Activated CD8-positive, alpha-beta T cell treated with anti-CD3 and anti-CD28 coated beads for 36 hours (primary cell): Measurements from ENCODE around the gene YEATS2. TPM values are rescaled to one million over a fixed set of nuclear protein-coding genes. Genes with fewer than 3 reads are reported as not detected.
"Not testable (repeated sequence)": the region's sequence is repeated elsewhere in the genome, so short reads cannot be mapped to it uniquely, and the experiment has no call there.

Experiments
- ATAC-seq: fragments of 200-7000 bp; cut with Tn5 transposase; one replicate; pipeline ENCODE4 v1.10.0; 2021; ENCODE audit warnings: mild to moderate bottlenecking, moderate library complexity
- CTCF ChIA-PET: fragments of 350-600 bp; sonication (Branson Sonifier 250); formaldehyde crosslinking; loops from one replicate; lab custom pipeline; 2021; ENCODE audit warnings: antibody characterized with exemption; lab: Charles Lee
- POLR2A ChIA-PET: fragments of 350-600 bp; sonication (Branson Sonifier 250); formaldehyde crosslinking; loops from one replicate; lab custom pipeline; 2021; ENCODE audit warnings: antibody characterized with exemption; lab: Charles Lee
- DNase-seq: peaks from one replicate; pipeline ENCODE4 v3.0.0-alpha.2; 2020
- H3K27ac Mint-ChIP-seq: one replicate; pipeline ENCODE4 v1.8.0; 2021; ENCODE audit warnings: mild to moderate bottlenecking, mixed read lengths
- H3K27me3 Mint-ChIP-seq: one replicate; pipeline ENCODE4 v1.8.0; 2021; ENCODE audit warnings: mixed read lengths
- H3K36me3 Mint-ChIP-seq: one replicate; pipeline ENCODE4 v1.8.0; 2021; ENCODE audit warnings: low read depth, mixed read lengths
- H3K4me1 Mint-ChIP-seq: one replicate; pipeline ENCODE4 v1.8.0; 2021; ENCODE audit warnings: low read depth, mixed read lengths
- H3K4me3 Mint-ChIP-seq: one replicate; pipeline ENCODE4 v1.8.0; 2021; ENCODE audit warnings: mild to moderate bottlenecking, moderate library complexity, mixed read lengths
- H3K9me3 Mint-ChIP-seq: one replicate; pipeline ENCODE4 v1.8.0; 2021; ENCODE audit warnings: mixed read lengths
- CTCF ChIP-seq: fragments of 200-600 bp; IDR thresholded peaks from one replicate; pipeline ENCODE4 v1.8.0; 2022; ENCODE audit warnings: antibody characterized with exemption, mild to moderate bottlenecking
- intact Hi-C: fragments of 100-400 bp; cut with micrococcal nuclease; formaldehyde crosslinking; loops from one replicate; pipeline ENCODE4 v1.10.0; 2022
- total RNA-seq, 2 experiments: library from RNA; stranded (reverse); gene quantifications; one replicate each; pipeline ENCODE4 v1.2.3, GENCODE V29; 2021

YEATS2 gene
- total RNA-seq, 2 experiments from 2014 or later: 65.0 to 67.7 TPM

DNA sequence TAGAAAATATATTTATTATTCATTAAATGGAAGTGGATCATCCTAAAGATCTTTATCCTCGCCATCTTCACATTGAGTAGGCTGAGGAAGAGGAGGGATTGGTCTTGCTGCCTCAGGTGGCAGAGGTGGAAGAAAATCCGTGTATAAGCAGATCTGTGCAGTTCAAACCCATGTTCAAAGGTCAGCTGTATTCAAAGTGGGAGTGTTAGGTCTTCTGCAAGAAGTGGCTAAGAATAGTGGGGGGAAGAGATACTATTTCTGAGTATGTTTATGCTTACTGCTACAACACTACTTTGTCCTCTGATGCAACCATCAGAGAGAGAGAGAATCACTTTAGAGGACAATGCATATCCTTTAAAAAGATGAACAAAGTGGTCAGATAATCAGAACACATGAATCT, 39.5 kb downstream of the YEATS2 start:
- POLR2A ChIA-PET: no interaction called here
- TF ChIP-seq CTCF: no peak
- DNase-seq: no peak
- Mint-ChIP-seq H3K4me3 (no peak overlapping the region), H3K27me3 (no peaks in the 10 kb centered on the region), H3K27ac (no peak overlapping the region), H3K36me3 (peaks cover 65% of the 10 kb centered on the region), H3K9me3 (no peaks in the 10 kb centered on the region), H3K4me1 (no peaks in the 10 kb centered on the region)
- no peak for ATAC-seq
- intact Hi-C loops: no loop called here
- CTCF ChIA-PET: no interaction called here

DNA sequence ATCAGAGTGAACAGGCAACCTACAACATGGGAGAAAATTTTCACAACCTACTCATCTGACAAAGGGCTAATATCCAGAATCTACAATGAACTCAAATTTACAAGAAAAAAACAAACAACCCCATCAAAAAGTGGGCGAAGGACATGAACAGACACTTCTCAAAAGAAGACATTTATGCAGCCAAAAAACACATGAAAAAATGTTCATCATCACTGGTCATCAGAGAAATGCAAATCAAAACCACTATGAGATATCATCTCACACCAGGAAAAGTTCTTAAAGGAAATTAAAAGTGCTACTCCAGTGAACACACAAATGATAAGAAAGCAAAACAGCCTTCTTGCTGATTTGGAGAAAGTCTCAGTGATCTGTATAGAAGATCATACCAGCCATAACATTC, 42.6 kb downstream of the YEATS2 start:
- H3K27ac Mint-ChIP-seq, H3K9me3 Mint-ChIP-seq, H3K4me3 Mint-ChIP-seq, H3K4me1 Mint-ChIP-seq, intact Hi-C loops, CTCF ChIA-PET, POLR2A ChIA-PET, DNase-seq, ATAC-seq, H3K27me3 Mint-ChIP-seq: not testable (repeated sequence)
- peaks cover 56% of the 10 kb centered on the region for H3K36me3 Mint-ChIP-seq

DNA sequence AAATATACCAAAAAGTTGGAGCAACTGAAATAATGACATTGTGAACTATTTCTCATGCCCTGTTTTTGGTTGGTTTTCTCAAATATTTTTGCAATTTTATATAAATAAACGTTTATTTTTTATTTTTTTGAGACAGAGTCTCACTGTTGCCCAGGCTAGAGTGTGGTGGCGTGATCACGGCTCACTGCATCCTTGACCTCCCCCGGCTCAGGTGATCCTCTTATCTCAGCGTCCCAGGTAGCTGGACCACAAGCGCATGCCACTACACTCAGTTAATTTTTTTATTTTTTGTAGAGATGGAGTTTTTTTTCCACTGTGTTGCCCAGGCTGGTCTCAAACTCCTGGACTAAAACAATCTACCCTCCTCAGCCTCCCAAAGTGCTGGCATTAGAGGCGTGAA, 45.6 kb downstream of the YEATS2 start:
- CTCF ChIA-PET: no interaction called here
- H3K9me3 Mint-ChIP-seq: no peaks in the 10 kb centered on the region
- H3K4me3 Mint-ChIP-seq: no peak overlapping the region
- DNase-seq (no peak), ATAC-seq (no peak)
- peaks cover 48% of the 10 kb centered on the region for H3K36me3 Mint-ChIP-seq
- no peaks in the 10 kb centered on the region for H3K4me1 Mint-ChIP-seq
- POLR2A ChIA-PET: no interaction called here
- intact Hi-C loops: no loop called here
- TF ChIP-seq CTCF: no peak
- H3K27me3 Mint-ChIP-seq: no peaks in the 10 kb centered on the region
- no peak overlapping the region for H3K27ac Mint-ChIP-seq

GRCh38 chr3:183745300-183746098, 47.9 kb downstream of the YEATS2 start:
- intact Hi-C loops: no loop called here
- ChIA-PET CTCF (no interaction called here), POLR2A (no interaction called here)
- H3K27ac Mint-ChIP-seq: no peak overlapping the region
- ATAC-seq (no peak), DNase-seq (no peak)
- no peaks in the 10 kb centered on the region for H3K4me1 Mint-ChIP-seq
- H3K4me3 Mint-ChIP-seq: no peak overlapping the region
- peaks cover 55% of the 10 kb centered on the region for H3K36me3 Mint-ChIP-seq
- no peaks in the 10 kb centered on the region for H3K9me3 Mint-ChIP-seq
- TF ChIP-seq CTCF: no peak
- no peaks in the 10 kb centered on the region for H3K27me3 Mint-ChIP-seq

GRCh38 chr3:183754052-183754451, 56.5 kb downstream of the YEATS2 start:
- DNase-seq (no peak), ATAC-seq (no peak)
- no peaks in the 10 kb centered on the region for H3K4me1 Mint-ChIP-seq
- CTCF ChIA-PET: interaction anchor here (1.6 kb wide), 1 partner anchor 12 kb away, joined by 11 read pairs; no protein-coding TSS in a partner anchor
- no peaks in the 10 kb centered on the region for H3K27me3 Mint-ChIP-seq
- H3K36me3 Mint-ChIP-seq: peaks cover 55% of the 10 kb centered on the region
- TF ChIP-seq CTCF: no peak
- intact Hi-C loops: no loop called here
- no peak overlapping the region for H3K27ac Mint-ChIP-seq
- POLR2A ChIA-PET: interaction anchor here (0.8 kb wide), 1 partner anchor 176 kb away, joined by 3 read pairs; no protein-coding TSS in a partner anchor
- no peaks in the 10 kb centered on the region for H3K9me3 Mint-ChIP-seq
- no peak overlapping the region for H3K4me3 Mint-ChIP-seq
